GM19240 (cell line): Measurements from ENCODE around the gene WDR70.
"Not testable (repeated sequence)": the region's sequence is repeated elsewhere in the genome, so short reads cannot be mapped to it uniquely, and the experiment has no call there.

ENCODE experiments used
- DNase-seq: peaks from one replicate; pipeline ENCODE4 v3.0.0; 2011; ENCODE audit warnings: low spot score; ENCODE audit not compliant: insufficient read length

Gene WDR70

DNA sequence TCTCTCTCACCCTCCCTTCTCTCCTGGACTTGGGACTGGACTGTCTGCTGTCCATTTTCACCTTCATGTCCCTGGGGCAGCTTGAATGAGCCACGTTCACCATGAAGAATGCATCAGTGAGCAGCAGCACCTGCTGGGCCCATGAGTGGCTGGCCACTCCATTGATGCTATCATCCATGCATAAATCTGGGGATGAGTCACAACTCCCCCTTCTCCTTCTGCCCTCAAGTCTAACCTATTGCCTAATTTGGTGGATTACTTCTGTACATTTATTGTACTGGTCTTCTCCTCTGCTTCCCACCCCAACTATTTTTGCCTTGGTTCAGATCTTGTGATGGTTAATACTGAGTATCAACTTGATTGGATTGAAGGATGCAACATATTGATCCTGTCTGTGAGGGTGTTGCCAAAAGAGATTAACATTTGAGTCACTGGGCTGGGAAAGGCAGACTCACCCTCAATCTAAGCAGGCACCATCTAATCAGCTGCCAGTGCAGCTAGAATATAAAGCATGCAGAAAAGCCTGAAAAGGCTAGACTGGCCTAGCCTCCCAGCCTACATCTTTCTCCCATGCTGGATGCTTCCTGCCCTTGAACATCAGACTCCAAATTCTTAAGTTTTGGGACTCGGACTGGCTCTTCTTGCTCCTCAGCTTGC, 414.0 kb downstream of the WDR70 start:
- DNase-seq = no peak

- not testable (repeated sequence) for DNase-seq
Measured at GRCh38 chr5:37795292-37795691, 416.2 kb downstream of the WDR70 start.

DNA sequence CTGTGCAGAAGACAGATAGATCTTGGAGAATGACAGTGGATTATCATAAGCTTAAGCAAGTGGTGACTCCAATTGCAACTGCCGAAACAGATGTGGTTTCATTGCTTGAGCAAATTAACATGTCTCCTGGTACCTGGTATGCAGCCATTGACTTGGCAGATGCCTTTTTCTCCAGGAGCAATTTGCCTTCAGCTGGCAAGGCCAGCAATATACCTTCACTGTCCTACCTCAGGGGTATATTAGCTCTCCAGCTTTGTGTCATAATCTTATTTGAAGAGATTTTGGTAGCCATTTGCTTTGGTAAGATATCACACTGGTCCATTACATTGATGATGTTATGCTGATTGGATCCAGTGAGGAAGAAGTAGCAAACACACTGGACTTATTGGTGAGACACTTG, 417.3 kb downstream of the WDR70 start:
- DNase-seq = not testable (repeated sequence)

DNA sequence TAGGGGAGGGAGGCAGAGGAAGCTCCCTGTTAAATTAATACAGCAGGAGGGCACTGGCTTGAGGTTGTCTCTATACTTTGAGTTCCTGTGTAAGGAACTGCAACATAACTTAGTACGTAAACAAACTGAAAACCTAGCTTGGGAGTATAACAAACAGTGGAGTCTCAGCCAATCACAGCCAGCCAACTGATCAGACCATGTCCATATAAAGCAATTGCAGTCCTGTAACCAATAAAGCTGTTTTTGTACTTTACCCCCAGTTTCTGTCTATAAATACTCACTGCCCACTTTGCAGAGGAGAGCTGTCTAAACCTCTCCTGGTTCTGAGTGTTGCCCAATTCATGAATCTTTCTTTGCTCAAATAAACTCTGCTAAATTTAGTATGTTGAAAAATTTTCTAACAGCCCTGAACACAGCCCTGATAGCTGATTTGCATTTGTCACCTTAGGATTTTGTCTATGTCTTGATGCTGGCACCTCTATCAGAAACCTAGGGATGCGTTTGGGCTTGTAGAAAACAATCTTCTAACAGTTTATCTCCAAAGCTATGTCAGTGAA, 420.8 kb downstream of the WDR70 start:
- DNase-seq = no peak

DNA sequence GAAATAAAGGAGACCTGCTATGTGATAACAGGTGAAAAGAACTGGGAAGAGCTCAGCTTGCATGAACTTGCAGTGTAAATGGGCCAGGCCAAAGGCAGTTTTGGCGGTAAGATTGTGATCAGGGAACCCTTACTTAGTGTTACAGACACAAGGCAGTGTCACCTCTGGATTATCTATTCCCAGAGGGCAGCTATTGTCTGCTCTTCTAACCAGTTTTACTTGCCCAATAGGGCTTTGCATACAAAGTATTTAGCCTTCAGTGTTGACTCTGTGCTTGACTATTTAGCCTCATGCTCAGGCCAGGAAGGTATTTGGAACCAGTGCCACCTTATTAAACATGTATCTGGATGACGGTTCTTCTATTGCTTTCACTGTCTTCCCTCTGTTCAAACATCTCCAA, 422.4 kb downstream of the WDR70 start:
- DNase-seq = no peak
